HG03045 (cell line): ENCODE data around the gene LIN54.

Source experiments
- ATAC-seq: cut with Tn5 transposase; IDR thresholded peaks from one replicate; pipeline ENCODE4 v1.9.1; 2021; ENCODE audit warnings: mild to moderate bottlenecking, moderate library complexity; ENCODE audit not compliant: unreplicated experiment

LIN54 gene

GRCh38 chr4:82896755-82897154, 113.9 kb downstream of the LIN54 start:
- no peak for ATAC-seq

GRCh38 chr4:82893942-82894341, 116.7 kb downstream of the LIN54 start:
- ATAC-seq: no peak

GRCh38 chr4:82892467-82892802, 118.2 kb downstream of the LIN54 start:
- ATAC-seq: no peak

- no peak for ATAC-seq
Measured at GRCh38 chr4:82891707-82892466, 118.7 kb downstream of the LIN54 start.

GRCh38 chr4:82890901-82891706, 119.5 kb downstream of the LIN54 start, which contains the start of gene SEC31A:
SEC31A (minus strand) TSS chr4:82891153; CDS start chr4:82881936, 9,217 bp downstream.
- ATAC-seq: peak; percentile 91

GRCh38 chr4:82890528-82890900, 120.1 kb downstream of the LIN54 start:
- ATAC-seq: peak; percentile 0

- ATAC-seq: no peak
Measured at GRCh38 chr4:82889287-82889686, 121.3 kb downstream of the LIN54 start.

- no peak for ATAC-seq
Measured at GRCh38 chr4:82886147-82886942, 124.3 kb downstream of the LIN54 start.

- no peak for ATAC-seq
Measured at GRCh38 chr4:82885410-82885809, 125.2 kb downstream of the LIN54 start.
